Stimulated activated CD8-positive, alpha-beta memory T cell treated with anti-CD3 and anti-CD28 coated beads, Interleukin-12 subunit alpha, Interleukin-12 subunit beta, amount 100 ng/mL, for 24 hours (primary cell): ENCODE results near the gene SKOR1.

Experiments used
- DNase-seq: peaks from one replicate; pipeline ENCODE4 v3.0.0-alpha.2; 2020; ENCODE audit errors: extremely low read depth

Gene SKOR1

DNA sequence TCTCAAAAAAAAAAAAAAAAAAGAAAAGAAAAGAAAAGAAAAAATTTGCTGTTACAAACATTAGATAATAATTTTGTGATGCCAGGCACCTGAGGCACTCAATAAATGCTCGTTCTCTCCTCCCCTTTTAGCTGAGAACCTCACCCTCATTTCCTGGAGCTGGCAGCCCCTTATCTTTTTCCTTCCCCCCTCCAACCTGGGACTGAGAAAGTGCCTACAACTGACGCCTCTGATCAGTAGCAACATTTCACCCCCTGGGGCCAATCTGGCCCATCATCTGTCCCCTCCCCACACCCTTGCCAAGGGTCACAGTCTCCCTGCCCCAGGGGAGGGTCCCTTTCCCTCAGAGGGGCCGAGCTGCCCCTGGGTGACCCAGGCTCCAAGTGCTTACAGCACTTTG is 27.1 kb downstream of the SKOR1 start:
- no peak for DNase-seq

DNA sequence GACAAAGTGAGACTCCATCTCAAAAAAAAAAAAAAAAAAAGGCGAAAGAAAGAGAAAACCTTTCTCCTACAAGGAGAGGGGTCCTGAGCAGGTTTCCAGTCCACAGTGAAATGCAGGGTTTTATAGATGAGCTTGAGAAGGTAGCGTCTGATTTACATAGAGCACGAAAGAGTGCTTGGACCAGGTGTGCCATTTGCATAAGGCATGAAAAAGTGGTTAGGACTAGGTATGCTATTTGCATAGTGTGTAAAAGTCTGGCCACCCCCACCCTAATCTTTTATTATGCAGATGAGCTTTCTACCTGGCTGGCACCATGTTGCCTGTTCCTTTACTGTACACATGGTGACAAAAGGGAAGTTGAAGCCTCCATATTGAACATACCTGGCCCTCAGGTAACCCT is 28.1 kb downstream of the SKOR1 start:
- no peak for DNase-seq

DNA sequence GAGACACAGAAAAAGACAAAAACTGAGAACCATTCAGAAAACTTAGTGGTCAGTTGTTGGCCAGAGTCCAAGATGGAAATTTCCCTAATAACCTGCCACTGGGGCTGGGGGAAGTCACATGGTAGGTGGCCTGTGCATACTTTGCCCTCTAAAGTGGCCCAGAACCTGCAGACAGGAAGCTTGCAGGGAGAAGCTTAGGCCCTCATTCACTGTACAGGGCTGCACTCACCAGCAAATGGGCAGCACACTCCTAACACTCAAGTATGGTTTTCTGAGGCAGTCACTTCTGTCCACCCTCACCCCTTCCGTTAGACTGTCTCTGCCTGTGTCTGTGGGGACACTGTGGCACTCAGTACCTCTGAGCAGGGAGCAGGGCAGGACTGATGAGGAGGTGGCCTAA is 29.0 kb downstream of the SKOR1 start:
- DNase-seq: no peak

DNA sequence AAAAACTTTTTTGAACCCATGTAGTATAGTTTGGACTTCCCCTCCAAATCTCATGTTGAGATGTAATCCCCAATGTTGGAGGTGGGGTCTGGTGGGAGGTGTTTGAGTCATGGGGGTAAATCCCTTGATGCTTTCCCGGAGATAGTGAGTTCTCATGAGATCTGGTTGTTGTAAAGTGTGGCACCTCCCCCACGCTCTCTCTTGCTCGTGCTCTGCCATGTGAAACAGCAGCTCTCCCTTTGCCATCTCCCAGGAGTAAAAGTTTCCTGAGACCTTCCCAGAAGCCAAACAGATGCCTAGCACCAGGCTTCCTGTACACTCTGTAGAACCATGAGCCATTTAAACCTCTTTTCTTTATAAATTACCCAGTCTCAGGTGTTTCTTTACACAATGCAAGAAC is 30.5 kb downstream of the SKOR1 start:
- DNase-seq: no peak

DNA sequence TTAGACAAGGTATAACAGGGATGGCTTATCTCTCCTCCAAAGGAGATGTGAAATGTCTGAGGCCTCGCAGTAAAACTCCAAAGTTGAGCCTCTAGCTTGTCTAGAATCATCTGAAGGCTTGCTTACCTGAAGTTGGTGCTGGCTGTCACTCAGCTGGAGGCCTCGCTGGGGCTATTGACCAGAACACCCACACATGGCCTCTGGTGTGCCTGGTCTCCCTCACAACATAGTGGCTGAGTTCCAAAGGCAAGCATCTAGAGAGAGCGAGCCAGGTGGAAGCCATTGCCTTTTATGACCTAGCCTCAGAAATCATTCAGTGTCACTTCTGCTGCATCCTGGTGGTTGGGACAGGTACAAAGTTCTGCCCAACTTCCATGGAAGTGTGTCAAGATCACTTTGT is 31.9 kb downstream of the SKOR1 start:
- no peak for DNase-seq

DNA sequence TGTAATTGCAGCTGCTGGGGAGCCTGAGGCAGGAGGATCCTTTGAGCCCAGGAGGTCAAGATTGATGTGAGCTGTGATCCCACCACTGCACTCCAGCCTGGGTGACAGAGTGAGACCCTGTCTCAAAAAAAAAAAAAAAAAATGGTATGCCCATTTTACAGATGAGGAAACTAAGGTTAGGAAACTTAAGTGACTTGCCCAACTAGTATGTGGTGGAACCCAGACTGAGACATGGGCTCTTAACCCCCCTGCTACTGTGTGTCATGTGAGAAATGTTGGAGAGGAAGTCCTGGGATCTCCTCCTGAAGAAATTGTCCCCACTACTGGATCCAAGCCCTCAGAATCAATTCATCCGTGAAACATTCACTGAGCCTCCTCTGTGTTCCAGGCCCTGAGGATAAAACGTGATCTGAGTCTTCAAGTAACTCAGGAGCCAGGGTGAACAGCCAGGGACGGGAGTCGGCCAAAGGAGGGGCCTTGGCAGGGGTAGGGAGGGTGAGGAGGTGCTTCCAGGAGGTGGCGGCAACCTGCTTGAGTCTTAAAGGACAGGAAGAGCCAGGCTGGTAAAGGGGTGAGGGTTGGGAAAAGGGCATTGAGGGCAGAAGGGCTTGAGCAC is 34.1 kb downstream of the SKOR1 start:
- no peak for DNase-seq

DNA sequence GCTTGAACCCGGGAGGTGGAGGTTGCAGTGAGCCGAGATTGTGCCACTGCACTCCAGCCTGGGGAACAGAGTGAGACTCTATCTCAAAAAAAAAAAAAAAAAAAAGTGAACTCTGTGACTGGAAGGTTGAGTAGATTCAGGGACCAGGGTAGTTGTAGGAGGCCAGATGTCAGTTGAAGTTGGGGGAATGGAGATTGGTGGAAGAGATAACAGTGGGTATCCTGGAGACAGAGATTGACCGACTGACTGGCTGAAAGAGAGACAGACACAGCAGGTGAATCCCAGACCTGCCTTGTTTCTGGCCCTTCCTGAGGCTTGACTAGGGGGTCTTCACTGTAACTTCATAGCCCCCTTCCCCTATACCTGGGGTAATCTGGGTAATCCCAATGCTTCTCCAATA is 36.7 kb downstream of the SKOR1 start:
- DNase-seq: no peak

DNA sequence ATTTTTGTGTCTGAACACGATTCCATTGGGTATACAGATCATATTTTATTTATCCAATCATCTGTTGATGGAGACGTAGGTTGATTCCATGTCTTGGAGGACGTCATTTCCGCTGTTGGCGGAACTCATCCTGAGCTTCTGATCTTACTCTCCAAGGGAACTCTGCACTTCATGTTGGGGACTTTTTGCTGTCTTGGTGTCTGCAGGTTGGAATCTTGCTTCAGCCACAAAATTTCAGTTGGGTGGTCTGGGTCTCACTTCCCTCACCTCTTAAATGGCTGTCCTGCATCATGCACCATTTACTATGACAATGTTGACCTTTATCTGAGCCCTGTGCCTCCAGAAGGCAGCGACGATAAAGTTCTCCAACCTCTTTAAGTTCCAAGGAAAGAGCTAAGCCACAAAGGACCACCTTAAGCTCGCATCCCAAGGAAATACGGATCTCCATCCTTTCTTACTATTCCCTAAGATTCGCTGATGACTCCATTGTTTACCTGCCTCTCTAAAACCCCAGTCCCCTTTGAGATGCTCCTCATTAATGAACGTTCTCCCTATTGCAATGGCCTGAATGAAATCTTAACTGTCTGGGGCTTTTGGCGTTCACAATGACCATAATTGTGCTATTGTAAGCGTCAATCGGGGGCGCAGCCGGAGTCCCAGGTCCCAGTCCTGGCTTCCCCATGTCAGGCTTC is 37.6 kb downstream of the SKOR1 start:
- DNase-seq: no peak

DNA sequence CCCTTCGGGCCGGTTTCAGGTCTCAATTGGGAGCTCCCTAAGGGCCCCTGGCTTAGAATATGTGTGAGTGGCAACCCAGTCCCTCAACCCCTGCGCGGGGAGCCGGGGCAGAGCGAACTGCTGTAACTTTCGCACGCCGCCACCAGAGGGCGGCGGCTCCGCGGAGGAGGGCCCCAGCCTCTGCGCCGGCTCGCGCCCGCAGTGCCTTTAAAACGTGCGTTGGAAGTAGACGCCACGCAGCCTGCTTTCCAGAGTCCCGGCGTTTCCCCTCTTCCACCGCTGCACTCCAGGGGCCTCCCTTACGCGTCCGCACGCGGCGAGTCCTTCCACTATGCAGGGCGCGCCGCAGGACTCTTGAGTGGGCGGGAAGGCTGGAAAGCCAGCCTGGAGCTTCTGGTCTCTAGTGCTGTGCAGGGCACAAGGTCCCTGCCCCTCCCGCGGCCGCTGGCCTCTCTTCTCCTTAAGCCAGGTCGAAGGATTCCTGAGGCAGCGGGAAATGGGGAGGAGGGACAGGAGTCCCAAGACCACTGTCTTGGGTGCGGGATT is 38.2 kb downstream of the SKOR1 start:
- DNase-seq: peak; percentile 44

DNA sequence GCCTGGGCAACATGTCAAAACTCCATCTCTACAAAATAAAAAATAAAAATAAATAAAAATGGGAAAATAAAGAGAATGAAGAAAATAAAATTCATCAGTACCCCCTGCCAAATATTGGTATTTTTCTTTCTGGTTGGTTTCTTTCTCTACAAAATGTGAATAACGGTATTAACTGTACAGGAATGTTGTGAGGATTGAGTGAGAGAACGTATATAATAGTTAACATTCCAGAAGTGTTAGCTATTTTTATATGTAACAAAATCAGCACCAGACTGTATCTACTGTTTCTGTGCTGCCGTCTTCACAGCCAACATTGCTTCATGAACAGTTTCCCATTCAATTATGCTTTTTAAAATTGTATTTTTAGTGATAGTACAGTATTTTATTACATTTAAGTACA is 40.0 kb downstream of the SKOR1 start:
- no peak for DNase-seq

DNA sequence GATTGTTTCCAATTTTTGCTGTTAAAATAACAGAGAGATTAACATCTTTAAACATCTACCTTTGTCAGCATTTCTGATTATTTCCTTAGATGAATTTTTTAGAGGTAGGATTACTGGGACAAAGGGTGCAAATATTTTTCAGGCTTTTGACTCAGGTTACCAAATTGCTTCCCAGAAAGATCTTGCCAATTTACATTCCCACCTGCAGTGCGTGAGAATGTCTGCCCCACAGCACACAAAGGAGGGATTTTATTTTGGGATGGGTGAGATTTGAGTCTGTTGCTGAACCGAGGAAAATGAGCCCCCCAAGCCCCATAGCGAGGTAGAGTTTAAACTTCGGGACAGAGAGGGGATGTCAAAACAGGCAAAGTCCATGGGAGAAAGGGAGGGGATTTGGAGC is 40.5 kb downstream of the SKOR1 start:
- DNase-seq: no peak

DNA sequence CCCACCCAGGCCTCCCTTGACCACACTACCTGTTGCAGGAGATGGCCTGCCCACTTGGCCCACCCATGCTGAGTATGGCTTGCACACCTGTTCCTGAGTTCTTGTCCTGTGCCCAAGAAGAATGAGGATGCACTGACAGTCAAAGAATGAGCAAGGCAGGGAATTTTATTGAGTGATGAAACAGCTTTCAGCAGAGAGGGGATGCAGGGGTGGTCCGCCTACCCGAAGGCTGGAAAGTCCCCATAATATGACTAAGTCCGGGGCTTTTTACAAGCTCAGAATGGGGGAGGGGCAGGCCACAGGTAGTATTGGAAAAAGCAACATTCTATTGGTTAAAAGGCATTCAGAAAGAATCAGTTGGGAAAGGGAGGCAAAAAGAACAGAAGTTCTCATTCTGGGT is 44.4 kb downstream of the SKOR1 start:
- DNase-seq: no peak

DNA sequence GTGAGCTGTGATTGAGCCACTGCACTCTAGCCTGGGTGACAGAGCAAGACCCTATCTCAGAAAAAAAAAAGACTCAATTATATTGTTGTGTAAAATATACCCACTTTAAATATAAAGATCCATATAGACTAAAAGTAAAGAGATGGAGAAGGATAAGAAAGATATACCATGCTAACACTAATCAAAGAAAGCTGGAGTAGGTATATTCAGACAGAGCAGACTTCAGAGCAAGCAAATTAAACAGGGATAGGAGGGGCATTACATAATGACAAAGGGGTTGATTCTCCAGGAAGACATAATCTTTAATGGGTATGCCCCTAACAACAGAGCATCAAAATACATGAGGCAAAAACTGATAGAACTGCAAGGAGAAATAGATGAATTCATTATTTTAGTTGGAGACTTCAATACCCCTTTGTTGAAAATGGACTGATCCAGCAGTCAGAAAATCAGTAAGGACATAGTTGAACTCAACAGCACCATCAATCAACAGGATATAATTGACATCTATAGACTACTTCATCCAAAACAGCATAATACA is 45.6 kb downstream of the SKOR1 start:
- DNase-seq: no peak

DNA sequence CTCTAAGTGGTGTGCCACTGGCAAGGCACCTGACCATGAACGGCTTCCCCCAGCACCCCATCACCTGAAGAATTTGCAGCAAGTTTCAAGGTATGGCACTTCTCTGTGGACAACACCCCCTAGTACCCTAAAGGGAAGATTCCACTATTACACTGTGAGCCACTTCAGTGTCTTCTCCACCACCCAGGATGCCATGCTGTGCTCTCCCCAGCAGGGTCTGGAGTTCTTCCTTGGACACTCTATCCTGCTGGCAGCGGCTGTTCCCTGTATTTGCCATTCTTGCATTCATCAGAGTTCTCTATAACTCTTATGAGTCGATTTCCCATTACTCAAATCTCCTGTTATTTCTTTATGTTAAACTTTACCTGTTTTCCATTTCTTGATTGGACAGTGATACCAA is 48.5 kb downstream of the SKOR1 start:
- DNase-seq: no peak

DNA sequence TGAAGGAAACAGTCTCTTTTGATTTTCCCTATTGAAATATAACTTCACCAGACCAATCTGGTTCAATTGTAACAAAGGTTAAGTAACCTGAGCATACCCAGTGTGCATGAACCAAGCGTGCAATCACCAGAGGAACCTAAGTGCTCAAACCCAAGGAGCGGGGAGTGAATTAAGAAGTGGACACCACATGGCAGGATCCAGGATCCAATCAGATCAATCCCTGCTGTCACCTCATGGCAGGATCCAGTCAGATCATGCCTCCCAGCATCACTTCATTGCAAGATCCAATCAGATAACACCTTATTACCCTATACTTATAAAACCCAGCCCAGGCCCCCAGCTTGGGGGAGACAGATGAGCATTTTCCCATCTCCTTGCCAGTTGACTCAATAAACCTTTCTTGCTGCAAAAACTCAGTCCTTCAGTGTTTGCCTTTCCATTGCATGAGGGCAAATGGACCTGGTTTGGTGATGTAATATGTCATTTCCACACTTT is 53.5 kb downstream of the SKOR1 start:
- DNase-seq: no peak

DNA sequence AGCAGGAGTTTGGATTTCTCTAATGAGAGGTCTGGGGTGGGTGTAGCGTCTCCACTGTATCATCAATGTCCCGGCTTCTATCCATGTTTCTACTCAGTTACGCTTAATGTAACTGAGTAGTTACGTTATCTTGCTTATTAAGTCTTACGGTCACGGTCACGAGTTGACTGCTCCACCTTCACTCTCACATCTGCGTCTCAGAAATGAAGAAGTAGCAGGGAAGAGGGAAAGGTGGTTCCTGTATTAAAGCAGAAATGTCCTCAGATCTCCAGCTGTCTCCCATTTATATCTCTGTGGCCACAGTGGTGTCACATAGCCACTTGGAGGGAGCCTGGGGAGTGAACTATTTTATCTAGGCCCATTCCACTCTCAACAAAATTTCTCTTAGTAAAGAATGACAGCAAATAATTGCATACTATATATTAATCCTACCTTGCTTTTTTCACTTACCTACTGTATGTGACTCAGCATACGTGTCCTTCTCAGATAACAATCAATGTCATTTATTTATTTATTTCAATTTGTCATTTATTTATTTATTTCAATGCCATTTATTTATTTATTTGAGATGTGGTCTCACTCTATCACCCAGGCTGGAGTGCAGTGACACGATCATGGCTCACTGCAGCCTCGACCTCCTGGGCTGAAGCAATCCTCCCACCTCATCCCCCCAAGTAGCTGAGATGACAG is 54.3 kb downstream of the SKOR1 start:
- no peak for DNase-seq

DNA sequence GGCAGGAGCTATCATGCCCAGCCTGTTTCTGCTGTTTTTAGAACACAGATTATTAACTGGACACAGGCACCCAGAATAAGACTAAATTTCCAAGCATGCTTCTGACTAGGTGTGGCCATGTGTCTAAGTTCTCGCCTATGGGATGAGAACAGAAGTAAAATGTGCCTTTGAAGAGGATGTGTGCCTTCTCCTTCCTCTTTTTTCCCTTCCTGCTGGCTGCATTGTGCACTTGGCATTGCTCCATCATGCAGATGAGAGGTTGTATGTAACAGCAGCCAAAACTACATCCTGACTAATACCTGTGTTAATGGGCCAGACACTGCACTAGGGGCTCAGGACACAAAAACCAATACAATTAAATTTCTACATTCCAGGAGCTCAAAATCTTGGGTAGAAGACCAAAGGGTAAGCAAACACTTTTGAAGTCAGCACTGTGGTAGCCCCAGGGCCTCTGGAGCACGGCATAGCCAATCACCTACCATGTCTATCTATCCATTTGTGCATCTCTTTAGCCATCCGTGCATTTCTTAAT is 55.4 kb downstream of the SKOR1 start:
- DNase-seq: no peak

DNA sequence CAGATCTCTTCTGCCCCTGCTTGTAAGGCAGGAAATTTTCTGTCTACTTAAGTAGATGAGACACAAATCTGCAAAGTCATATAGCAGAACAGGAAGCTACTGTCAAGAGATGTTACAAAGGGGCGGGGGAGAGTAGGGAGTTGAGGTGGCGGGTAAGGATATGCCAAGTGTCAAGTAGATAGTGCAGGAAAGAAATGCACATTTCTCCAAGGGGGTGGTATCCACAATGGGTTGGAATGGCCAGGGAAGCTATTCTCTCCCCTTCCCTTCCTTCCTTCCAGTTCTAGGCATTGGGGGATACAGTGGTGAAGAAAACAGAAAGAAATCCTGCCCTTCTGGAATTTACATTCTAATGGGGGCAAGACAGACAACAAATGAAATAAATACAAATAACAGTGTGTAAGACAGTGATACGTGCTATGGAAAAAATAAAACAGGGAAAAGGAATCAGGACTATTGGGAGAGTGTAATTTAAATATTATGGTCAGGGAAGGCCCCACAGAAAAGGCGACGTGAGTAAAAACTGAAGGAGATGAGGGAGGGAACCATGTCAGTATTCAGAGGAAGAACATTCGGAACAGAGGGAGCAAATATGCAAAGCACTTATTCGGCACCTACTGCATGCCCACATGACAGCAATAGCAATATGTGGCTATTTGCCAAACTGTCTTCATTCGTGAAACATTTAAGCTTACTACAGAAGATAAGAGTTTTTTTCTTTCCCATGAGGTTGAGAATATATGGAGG is 57.4 kb downstream of the SKOR1 start:
- DNase-seq: no peak

DNA sequence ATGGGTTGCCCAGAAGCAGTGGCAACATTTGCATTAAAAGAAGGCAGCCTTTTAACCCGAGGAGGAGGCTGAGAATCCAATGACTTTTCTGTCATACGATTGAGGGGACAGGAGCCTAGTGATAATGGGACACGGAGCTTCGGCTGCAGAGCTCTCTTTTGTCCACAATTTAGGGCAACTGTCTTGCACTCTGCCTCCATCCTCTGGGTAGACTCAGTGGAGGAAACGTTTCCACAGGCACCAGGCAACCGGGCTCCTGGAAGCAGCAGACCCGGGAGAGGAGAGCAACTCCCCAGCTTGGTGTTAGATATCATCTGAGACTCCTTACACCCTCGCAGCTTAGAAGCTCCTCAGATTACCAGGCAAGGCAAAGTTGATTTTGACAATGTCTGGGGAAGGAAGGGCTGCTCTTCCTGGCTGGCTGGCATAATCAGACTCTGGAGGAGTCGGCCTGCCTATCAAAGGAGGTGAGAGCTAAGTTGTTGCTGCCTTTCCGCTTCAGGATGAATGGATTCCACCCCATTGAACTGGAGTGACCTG is 58.0 kb downstream of the SKOR1 start:
- DNase-seq: no peak

DNA sequence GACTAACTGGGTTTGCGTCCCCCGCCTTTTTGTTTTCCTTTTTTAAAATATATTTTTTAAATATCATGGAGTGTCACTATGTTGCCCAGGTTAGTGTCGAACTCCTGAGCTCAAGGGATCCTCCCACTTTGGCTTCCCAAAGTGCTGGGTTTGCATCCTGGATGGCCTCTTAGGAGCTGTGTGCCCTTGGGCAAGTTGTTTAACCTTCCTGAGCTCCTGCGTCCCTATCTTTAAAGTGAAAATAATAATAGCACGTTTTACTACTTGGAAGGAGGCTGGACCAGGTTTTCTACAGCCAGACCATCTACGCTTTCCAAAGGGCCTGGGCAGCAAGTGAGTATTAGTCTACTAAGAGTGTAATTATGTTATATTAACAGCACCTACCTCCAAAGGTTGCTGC is 58.7 kb downstream of the SKOR1 start:
- no peak for DNase-seq
